K562 (cell line): ENCODE measurements around the gene CAVIN1. TPM values are rescaled to one million over a fixed set of nuclear protein-coding genes. Genes with fewer than 3 reads are reported as not detected.

ENCODE experiments used
- BHLHE40 ChIP-seq: IDR thresholded peaks from 2 replicates; pipeline ENCODE4 v1.6.1; 2011; ENCODE audit warnings: low read length, improper control_type of control experiment
- CEBPB ChIP-seq: fragments of 450-650 bp; IDR thresholded peaks from 2 replicates; pipeline ENCODE4 v1.6.1; 2016; ENCODE audit warnings: missing genetic modification characterization, missing compliant biosample characterization
- CXXC5 ChIP-seq: fragments of 250-450 bp; sonication (Bioruptor Pico); IDR thresholded peaks from 2 replicates; pipeline ENCODE4 v1.8.0; 2022; ENCODE audit warnings: inconsistent platforms, mild to moderate bottlenecking, moderate library complexity
- ELF4 ChIP-seq: fragments of 450-650 bp; formaldehyde crosslinking; IDR thresholded peaks from 2 replicates; pipeline ENCODE4 v1.4.0; 2022; ENCODE audit warnings: missing genetic modification characterization
- HDAC1 ChIP-seq, 2 experiments: fragments of 450-650 bp; IDR thresholded peaks; 2 replicates each; pipeline ENCODE4 v1.6.1; 2016 to 2017; ENCODE audit warnings: inconsistent platforms in 1 of 2, mild to moderate bottlenecking in 1 of 2, moderate library complexity in 1 of 2
- KAT2B ChIP-seq: IDR thresholded peaks from one replicate; pipeline ENCODE4 v1.6.1; 2012; ENCODE audit warnings: low read depth, mild to moderate bottlenecking, control low read depth, inconsistent platforms, low read length, moderate library complexity
- MAFF ChIP-seq: IDR thresholded peaks from 2 replicates; pipeline ENCODE4 v1.6.1; 2012; ENCODE audit warnings: low read length, improper control_type of control experiment
- MAFG ChIP-seq: fragments of 450-650 bp; conservative IDR thresholded peaks from 2 replicates; pipeline ENCODE4 v1.6.1; 2016; ENCODE audit warnings: missing genetic modification characterization, missing compliant biosample characterization
- MXI1 ChIP-seq: IDR thresholded peaks from 2 replicates; pipeline ENCODE4 v1.6.1; 2011; ENCODE audit warnings: low read depth, mild to moderate bottlenecking, improper control_type of control experiment, low read length
- NFIC ChIP-seq: fragments of 450-650 bp; IDR thresholded peaks from 2 replicates; pipeline ENCODE4 v1.6.1; 2017; ENCODE audit warnings: mild to moderate bottlenecking, inconsistent platforms
- ZNF316 ChIP-seq: fragments of 450-650 bp; IDR thresholded peaks from 2 replicates; pipeline ENCODE4 v1.6.1; 2016
- ZNF79 ChIP-seq: fragments of 250-450 bp; sonication (Bioruptor Pico); IDR thresholded peaks from 2 replicates; pipeline ENCODE4 v1.4.0; 2020; ENCODE audit warnings: low read depth, mild to moderate bottlenecking, moderate library complexity
- polyA plus RNA-seq, 8 experiments: library from polyadenylated mRNA; depleted of rRNA in 4 of 8; stranded (reverse) in 5 of 8; unstranded in 3 of 8; fragments of >200 nt; fragmentation: Nextera tagmentation in 2 of 8; fragmentation: Illumina TruSeq in 1 of 8; extraction: Ambion mirVana in 2 of 8; extraction: Trizol in 1 of 8; gene quantifications; 2 replicates each; pipeline versions ENCODE4 v1.2.1 to v1.2.3, GENCODE V29; 2011 to 2014; ENCODE audit warnings: inconsistent platforms in 1 of 8, missing spikeins in 1 of 8
- total RNA-seq, 7 experiments: library from RNA; depleted of rRNA in 6 of 7; stranded (reverse); fragments of >200 nt in 6 of 7; fragmentation: Illumina TruSeq in 2 of 7; extraction: Trizol in 2 of 7; gene quantifications; 2 replicates each; pipeline versions ENCODE4 v1.2.1 to v1.2.3, GENCODE V29; 2011 to 2021; ENCODE audit warnings: low replicate concordance in 1 of 7
- TF ChIP-seq, protein P1 (sequence below), 2 experiments: fragments of 450-650 bp in 1 of 2; sonication (generic) in 1 of 2; formaldehyde crosslinking in 1 of 2; IDR thresholded peaks; 2 replicates each; pipeline versions ENCODE4 v1.7.1 to v1.9.0; 2016 to 2022; ENCODE audit warnings: inconsistent platforms in 1 of 2, mild to moderate bottlenecking in 1 of 2, missing genetic modification reagents in 1 of 2
- TF ChIP-seq, protein P2 (sequence below): sonication (generic); formaldehyde crosslinking; IDR thresholded peaks from 2 replicates; pipeline ENCODE4 v1.8.1; 2023; ENCODE audit warnings: mild to moderate bottlenecking, missing genetic modification reagents, moderate library complexity
- TF ChIP-seq, protein P3 (sequence below): fragments of 450-650 bp; IDR thresholded peaks from 2 replicates; pipeline ENCODE4 v1.6.1; 2016; ENCODE audit warnings: borderline replicate concordance

Gene CAVIN1
- total and polyA plus RNA-seq, 9 of the 15 experiments (the other 6 are each of a cell fraction or from before 2014, with no cell fraction given), result 6.8 to 162 (median 74.5) TPM

DNA sequence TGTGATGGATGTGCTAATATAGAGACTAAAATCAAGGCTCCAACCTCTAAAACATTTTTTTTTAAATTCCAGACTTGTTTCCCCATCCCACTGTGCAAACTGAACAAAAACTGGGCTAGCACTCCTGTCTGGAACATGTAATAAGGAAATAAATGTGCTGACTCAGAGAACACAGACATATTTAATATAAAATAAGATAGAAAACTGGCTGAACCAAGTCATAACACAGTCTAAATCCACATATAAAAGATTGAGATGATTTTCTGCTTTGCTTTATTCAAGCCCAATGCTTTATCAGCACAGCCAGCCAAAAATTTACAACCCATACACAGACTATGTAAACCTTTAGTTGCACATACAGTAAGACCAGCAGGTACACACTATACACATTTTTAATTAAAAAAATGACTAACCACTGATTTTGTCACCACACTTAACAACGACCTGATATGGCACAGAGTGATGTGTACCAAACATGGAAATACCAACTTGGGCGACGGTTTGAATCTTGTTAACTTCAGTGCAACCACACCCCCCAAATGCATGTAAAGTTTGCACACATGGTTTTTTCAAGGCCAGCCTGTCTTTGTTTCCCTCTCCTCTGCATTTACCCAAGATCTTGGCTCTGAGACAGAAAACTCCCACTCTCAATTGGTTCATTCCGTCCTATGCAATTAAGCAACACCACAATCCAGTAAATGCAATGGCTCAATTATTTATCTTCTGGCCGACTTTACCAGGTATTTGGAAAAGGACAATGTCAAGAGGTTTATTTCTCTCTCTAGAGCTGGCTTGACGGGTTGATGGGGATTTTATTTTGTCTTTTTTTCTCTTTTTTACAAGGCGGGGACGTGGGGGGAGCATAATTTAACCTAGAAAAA is 36.0 kb downstream of the CAVIN1 start (continued):
- TF ChIP-seq, protein P1, sequence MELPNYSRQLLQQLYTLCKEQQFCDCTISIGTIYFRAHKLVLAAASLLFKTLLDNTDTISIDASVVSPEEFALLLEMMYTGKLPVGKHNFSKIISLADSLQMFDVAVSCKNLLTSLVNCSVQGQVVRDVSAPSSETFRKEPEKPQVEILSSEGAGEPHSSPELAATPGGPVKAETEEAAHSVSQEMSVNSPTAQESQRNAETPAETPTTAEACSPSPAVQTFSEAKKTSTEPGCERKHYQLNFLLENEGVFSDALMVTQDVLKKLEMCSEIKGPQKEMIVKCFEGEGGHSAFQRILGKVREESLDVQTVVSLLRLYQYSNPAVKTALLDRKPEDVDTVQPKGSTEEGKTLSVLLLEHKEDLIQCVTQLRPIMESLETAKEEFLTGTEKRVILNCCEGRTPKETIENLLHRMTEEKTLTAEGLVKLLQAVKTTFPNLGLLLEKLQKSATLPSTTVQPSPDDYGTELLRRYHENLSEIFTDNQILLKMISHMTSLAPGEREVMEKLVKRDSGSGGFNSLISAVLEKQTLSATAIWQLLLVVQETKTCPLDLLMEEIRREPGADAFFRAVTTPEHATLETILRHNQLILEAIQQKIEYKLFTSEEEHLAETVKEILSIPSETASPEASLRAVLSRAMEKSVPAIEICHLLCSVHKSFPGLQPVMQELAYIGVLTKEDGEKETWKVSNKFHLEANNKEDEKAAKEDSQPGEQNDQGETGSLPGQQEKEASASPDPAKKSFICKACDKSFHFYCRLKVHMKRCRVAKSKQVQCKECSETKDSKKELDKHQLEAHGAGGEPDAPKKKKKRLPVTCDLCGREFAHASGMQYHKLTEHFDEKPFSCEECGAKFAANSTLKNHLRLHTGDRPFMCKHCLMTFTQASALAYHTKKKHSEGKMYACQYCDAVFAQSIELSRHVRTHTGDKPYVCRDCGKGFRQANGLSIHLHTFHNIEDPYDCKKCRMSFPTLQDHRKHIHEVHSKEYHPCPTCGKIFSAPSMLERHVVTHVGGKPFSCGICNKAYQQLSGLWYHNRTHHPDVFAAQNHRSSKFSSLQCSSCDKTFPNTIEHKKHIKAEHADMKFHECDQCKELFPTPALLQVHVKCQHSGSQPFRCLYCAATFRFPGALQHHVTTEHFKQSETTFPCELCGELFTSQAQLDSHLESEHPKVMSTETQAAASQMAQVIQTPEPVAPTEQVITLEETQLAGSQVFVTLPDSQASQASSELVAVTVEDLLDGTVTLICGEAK (IDR thresholded peaks at IDR 0.05), result no peak
- TF ChIP-seq, protein P1 (CRISPR knock-in tag; IDR thresholded peaks at IDR 0.05), result no peak
- TF ChIP-seq KAT2B, result no peak
- no peak for TF ChIP-seq ZNF79
- peak; percentile 72 for TF ChIP-seq MXI1
- TF ChIP-seq MAFG, result peak; percentile 58
- peak in 1 of 2 experiments; percentile 76; a peak in 2 of 4 replicates for TF ChIP-seq HDAC1 (IDR thresholded peaks at IDR 0.05)
- peak; percentile 63 for TF ChIP-seq MAFF
- TF ChIP-seq, protein P2, sequence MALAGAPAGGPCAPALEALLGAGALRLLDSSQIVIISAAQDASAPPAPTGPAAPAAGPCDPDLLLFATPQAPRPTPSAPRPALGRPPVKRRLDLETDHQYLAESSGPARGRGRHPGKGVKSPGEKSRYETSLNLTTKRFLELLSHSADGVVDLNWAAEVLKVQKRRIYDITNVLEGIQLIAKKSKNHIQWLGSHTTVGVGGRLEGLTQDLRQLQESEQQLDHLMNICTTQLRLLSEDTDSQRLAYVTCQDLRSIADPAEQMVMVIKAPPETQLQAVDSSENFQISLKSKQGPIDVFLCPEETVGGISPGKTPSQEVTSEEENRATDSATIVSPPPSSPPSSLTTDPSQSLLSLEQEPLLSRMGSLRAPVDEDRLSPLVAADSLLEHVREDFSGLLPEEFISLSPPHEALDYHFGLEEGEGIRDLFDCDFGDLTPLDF (CRISPR knock-in tag), result no peak
- no peak for TF ChIP-seq CXXC5 (CRISPR knock-in tag)
- no peak for TF ChIP-seq ELF4 (CRISPR knock-in tag)
- peak; percentile 88 for TF ChIP-seq ZNF316
- no peak for TF ChIP-seq BHLHE40
- TF ChIP-seq, protein P3, sequence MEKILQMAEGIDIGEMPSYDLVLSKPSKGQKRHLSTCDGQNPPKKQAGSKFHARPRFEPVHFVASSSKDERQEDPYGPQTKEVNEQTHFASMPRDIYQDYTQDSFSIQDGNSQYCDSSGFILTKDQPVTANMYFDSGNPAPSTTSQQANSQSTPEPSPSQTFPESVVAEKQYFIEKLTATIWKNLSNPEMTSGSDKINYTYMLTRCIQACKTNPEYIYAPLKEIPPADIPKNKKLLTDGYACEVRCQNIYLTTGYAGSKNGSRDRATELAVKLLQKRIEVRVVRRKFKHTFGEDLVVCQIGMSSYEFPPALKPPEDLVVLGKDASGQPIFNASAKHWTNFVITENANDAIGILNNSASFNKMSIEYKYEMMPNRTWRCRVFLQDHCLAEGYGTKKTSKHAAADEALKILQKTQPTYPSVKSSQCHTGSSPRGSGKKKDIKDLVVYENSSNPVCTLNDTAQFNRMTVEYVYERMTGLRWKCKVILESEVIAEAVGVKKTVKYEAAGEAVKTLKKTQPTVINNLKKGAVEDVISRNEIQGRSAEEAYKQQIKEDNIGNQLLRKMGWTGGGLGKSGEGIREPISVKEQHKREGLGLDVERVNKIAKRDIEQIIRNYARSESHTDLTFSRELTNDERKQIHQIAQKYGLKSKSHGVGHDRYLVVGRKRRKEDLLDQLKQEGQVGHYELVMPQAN, result peak; percentile 75; the same call in 1 of the 2 replicates
- TF ChIP-seq CEBPB (tag), result peak; percentile 76
- peak; percentile 70 for TF ChIP-seq NFIC
